H9 (cell line): ENCODE results near the gene TMEM236. TPM values are rescaled to one million over a fixed set of nuclear protein-coding genes. Genes with fewer than 3 reads are reported as not detected.

Experiments
- DNase-seq: peaks from one replicate; pipeline ENCODE4 v3.0.0-alpha.2; 2017
- H2AFZ ChIP-seq: one replicate; pipeline ENCODE4 v1.6.1; 2013; ENCODE audit warnings: mild to moderate bottlenecking, low read length, control low read depth, moderate library complexity
- H2AK5ac ChIP-seq: 2 replicates; pipeline ENCODE4 v1.6.1; 2013; ENCODE audit warnings: low read length, control low read depth, mixed read lengths; ENCODE audit not compliant: insufficient read length
- H2BK120ac ChIP-seq: one replicate; pipeline ENCODE4 v1.6.1; 2013; ENCODE audit warnings: low read depth, mild to moderate bottlenecking, low read length, control low read depth, inconsistent platforms; ENCODE audit not compliant: poor library complexity, severe bottlenecking
- H2BK12ac ChIP-seq: 2 replicates; pipeline ENCODE4 v1.6.1; 2013; ENCODE audit warnings: low read length, control low read depth, mixed read lengths, low read depth; ENCODE audit not compliant: insufficient read length
- H2BK15ac ChIP-seq: 2 replicates; pipeline ENCODE4 v1.6.1; 2013; ENCODE audit warnings: low read depth, low read length, control low read depth
- H2BK20ac ChIP-seq: one replicate; pipeline ENCODE4 v1.6.1; 2013; ENCODE audit warnings: low read depth, mild to moderate bottlenecking, low read length, control low read depth, inconsistent platforms; ENCODE audit not compliant: poor library complexity, severe bottlenecking
- H2BK5ac ChIP-seq: 2 replicates; pipeline ENCODE4 v1.6.1; 2013; ENCODE audit warnings: low read length, control low read depth, mixed read lengths; ENCODE audit not compliant: insufficient read length
- H3K14ac ChIP-seq: 2 replicates; pipeline ENCODE4 v1.6.1; 2013; ENCODE audit warnings: low read length, control low read depth; ENCODE audit not compliant: insufficient read depth
- H3K18ac ChIP-seq: 2 replicates; pipeline ENCODE4 v1.6.1; 2013; ENCODE audit warnings: low read depth, mild to moderate bottlenecking, mixed read lengths, low read length, control low read depth; ENCODE audit not compliant: insufficient read length
- H3K23ac ChIP-seq: 2 replicates; pipeline ENCODE4 v1.6.1; 2013; ENCODE audit warnings: low read length, control low read depth, mixed read lengths, low read depth; ENCODE audit not compliant: insufficient read length
- H3K23me2 ChIP-seq: 2 replicates; pipeline ENCODE4 v1.6.1; 2013; ENCODE audit warnings: low read depth, mild to moderate bottlenecking, mixed read lengths, low read length, control low read depth; ENCODE audit not compliant: insufficient read length, poor library complexity, severe bottlenecking
- H3K27ac ChIP-seq: 2 replicates; pipeline ENCODE4 v1.5.1; 2013; ENCODE audit warnings: low read length, control low read depth, mixed read lengths, low read depth; ENCODE audit not compliant: insufficient read length
- H3K27me3 ChIP-seq: 2 replicates; pipeline ENCODE4 v1.6.1; 2013; ENCODE audit warnings: low read length, control low read depth, inconsistent platforms; ENCODE audit not compliant: insufficient read depth
- H3K4ac ChIP-seq: 2 replicates; pipeline ENCODE4 v1.6.1; 2013; ENCODE audit warnings: low read depth, mild to moderate bottlenecking, control low read depth, inconsistent platforms, low read length, moderate library complexity
- H3K4me1 ChIP-seq: 2 replicates; pipeline ENCODE4 v1.6.1; 2013; ENCODE audit warnings: low read length, control low read depth, inconsistent platforms; ENCODE audit not compliant: insufficient read depth
- H3K4me2 ChIP-seq: 2 replicates; pipeline ENCODE4 v1.6.1; 2013; ENCODE audit warnings: low read length, control low read depth, mixed read lengths; ENCODE audit not compliant: insufficient read length, insufficient read depth
- H3K56ac ChIP-seq: 2 replicates; pipeline ENCODE4 v1.6.1; 2013; ENCODE audit warnings: low read depth, mild to moderate bottlenecking, mixed read lengths, low read length, control low read depth; ENCODE audit not compliant: insufficient read length
- H3K79me1 ChIP-seq: 2 replicates; pipeline ENCODE4 v1.6.1; 2013; ENCODE audit warnings: low read depth, mild to moderate bottlenecking, moderate library complexity, low read length, control low read depth, inconsistent platforms; ENCODE audit not compliant: insufficient read depth, poor library complexity, severe bottlenecking
- H3K79me2 ChIP-seq: 2 replicates; pipeline ENCODE4 v1.6.1; 2013; ENCODE audit warnings: low read length, control low read depth, inconsistent platforms; ENCODE audit not compliant: insufficient read depth
- H3K9ac ChIP-seq: 2 replicates; pipeline ENCODE4 v1.6.1; 2013; ENCODE audit warnings: low read length, control low read depth, mixed read lengths; ENCODE audit not compliant: insufficient read length; ENCODE audit errors: extremely low read depth
- H3K9me3 ChIP-seq: one replicate; pipeline ENCODE4 v1.6.1; 2013; ENCODE audit warnings: low read depth, low read length, inconsistent platforms; ENCODE audit not compliant: control insufficient read depth
- H3T11ph ChIP-seq: one replicate; pipeline ENCODE4 v1.6.1; 2013; ENCODE audit warnings: mild to moderate bottlenecking, low read length, control low read depth, inconsistent platforms
- H4K20me1 ChIP-seq: one replicate; pipeline ENCODE4 v1.6.1; 2013; ENCODE audit not compliant: control insufficient read depth, insufficient read length, insufficient read depth
- H4K5ac ChIP-seq: 2 replicates; pipeline ENCODE4 v1.6.1; 2013; ENCODE audit warnings: low read depth, mild to moderate bottlenecking, mixed read lengths, low read length, control low read depth; ENCODE audit not compliant: insufficient read length
- H4K8ac ChIP-seq: replicated peaks from 2 replicates; pipeline ENCODE4 v1.6.1; 2013; ENCODE audit warnings: low read length, control low read depth, mixed read lengths, low read depth; ENCODE audit not compliant: insufficient read length
- H4K91ac ChIP-seq: 2 replicates; pipeline ENCODE4 v1.6.1; 2013; ENCODE audit warnings: low read depth, mild to moderate bottlenecking, moderate library complexity, mixed read lengths, low read length, control low read depth; ENCODE audit not compliant: insufficient read length
- H3K27ac Mint-ChIP-seq, 3 experiments: 2 replicates in 2 of 3; 3 replicates in 1 of 3; pipeline ENCODE4 v1.8.0; 2020 to 2021; ENCODE audit warnings: mixed read lengths in 3 of 3, mild to moderate bottlenecking in 1 of 3, moderate library complexity in 1 of 3
- H3K27me3 Mint-ChIP-seq: 2 replicates; pipeline ENCODE4 v1.8.0; 2021; ENCODE audit warnings: low read depth, mild to moderate bottlenecking, moderate library complexity, mixed read lengths
- H3K36me3 Mint-ChIP-seq, 3 experiments: 2 replicates in 2 of 3; 3 replicates in 1 of 3; pipeline ENCODE4 v1.8.0; 2020 to 2021; ENCODE audit warnings: low read depth in 3 of 3, mixed read lengths in 3 of 3; ENCODE audit not compliant: insufficient read depth in 1 of 3
- H3K4me1 Mint-ChIP-seq, 2 experiments: 2 replicates each; pipeline ENCODE4 v1.8.0; 2020; ENCODE audit warnings: mixed read lengths in 2 of 2
- H3K4me3 Mint-ChIP-seq, 2 experiments: 2 replicates in 1 of 2; 3 replicates in 1 of 2; pipeline ENCODE4 v1.8.0; 2020 to 2021; ENCODE audit warnings: mild to moderate bottlenecking in 2 of 2, mixed read lengths in 2 of 2, moderate library complexity in 1 of 2
- H3K9me3 Mint-ChIP-seq, 2 experiments: 2 replicates in 1 of 2; 3 replicates in 1 of 2; pipeline ENCODE4 v1.8.0; 2020; ENCODE audit warnings: mild to moderate bottlenecking in 2 of 2, mixed read lengths in 2 of 2, moderate library complexity in 1 of 2
- WGBS: extraction: QIAGEN DNeasy Blood & Tissue Kit; methylation state at CpG from one replicate; pipeline ENCODE4 v1.1.7; 2013; ENCODE audit warnings: missing lambda C conversion rate, low lambda C conversion rate, mixed read lengths; ENCODE audit not compliant: insufficient read length; ENCODE audit errors: extremely low coverage; 5-methylcytosine and 5-hydroxymethylcytosine counted together
- total RNA-seq: library from RNA; stranded (reverse); gene quantifications from 2 replicates; pipeline ENCODE4 v1.2.1, GENCODE V29; 2021
- TF ChIP-seq, protein P1 (sequence below): fragments of 200-600 bp; sonication (generic); conservative IDR thresholded peaks from 3 replicates; pipeline ENCODE4 v1.8.0; 2021; ENCODE audit warnings: antibody characterized with exemption, mild to moderate bottlenecking

The TMEM236 gene
- total RNA-seq, 1 experiment from 2014 or later: not detected

DNA sequence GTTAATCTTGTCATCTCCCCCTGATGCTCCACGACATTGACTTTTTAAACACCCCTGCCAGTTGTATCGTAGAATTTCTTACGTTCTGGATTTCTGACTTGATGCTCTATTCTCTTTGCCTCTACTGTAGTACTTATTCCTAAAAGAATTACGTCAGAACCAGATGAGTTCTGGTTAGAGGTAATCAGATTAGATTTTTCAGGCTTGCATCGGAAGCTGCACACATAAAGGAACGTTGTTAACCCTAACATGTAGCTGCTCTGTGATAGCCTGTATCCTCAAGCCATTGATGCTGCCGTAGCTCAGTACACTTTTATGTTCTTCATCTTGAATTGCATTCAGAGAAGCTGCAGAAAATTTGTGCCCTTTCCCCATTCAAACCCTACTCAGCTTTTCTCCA, 26.3 kb upstream of the TMEM236 start:
- no peak overlapping the region for H2AFZ ChIP-seq
- H3K27me3 ChIP-seq: no peaks in the 10 kb centered on the region
- no peaks in the 10 kb centered on the region for H3K9me3 ChIP-seq
- no peak overlapping the region for H2BK20ac ChIP-seq
- no peak overlapping the region for H2BK5ac ChIP-seq
- H3K56ac ChIP-seq: no peak overlapping the region
- H2BK15ac ChIP-seq: no peak overlapping the region
- no peaks in the 10 kb centered on the region for H3K4me1 Mint-ChIP-seq
- H3K18ac ChIP-seq: no peak overlapping the region
- peaks cover 13 to 15% of the 10 kb centered on the region in 2 experiments for H3K9me3 Mint-ChIP-seq
- H4K8ac ChIP-seq: no peak overlapping the region
- H3K4me2 ChIP-seq: no peak overlapping the region
- no peak overlapping the region for H2BK12ac ChIP-seq
- H3K14ac ChIP-seq: no peak overlapping the region
- no peaks in the 10 kb centered on the region for H3K27me3 Mint-ChIP-seq
- no peak overlapping the region for H3K23ac ChIP-seq
- DNase-seq: no peak
- H2BK120ac ChIP-seq: no peak overlapping the region
- H3K9ac ChIP-seq: no peak overlapping the region
- H2AK5ac ChIP-seq: no peak overlapping the region
- no peak overlapping the region for H4K5ac ChIP-seq
- no peaks in the 10 kb centered on the region for H3K23me2 ChIP-seq
- no peaks in the 10 kb centered on the region for H3K79me1 ChIP-seq
- H4K91ac ChIP-seq: no peak overlapping the region
- H4K20me1 ChIP-seq: no peaks in the 10 kb centered on the region
- H3T11ph ChIP-seq: no peak overlapping the region
- no peaks in the 10 kb centered on the region for H3K79me2 ChIP-seq
- no CpG with 5 or more reads among the region's 7 CpGs for WGBS
- no peak overlapping the region for H3K4me3 Mint-ChIP-seq
- H3K27ac ChIP-seq: no peak overlapping the region
- TF ChIP-seq, protein P1, sequence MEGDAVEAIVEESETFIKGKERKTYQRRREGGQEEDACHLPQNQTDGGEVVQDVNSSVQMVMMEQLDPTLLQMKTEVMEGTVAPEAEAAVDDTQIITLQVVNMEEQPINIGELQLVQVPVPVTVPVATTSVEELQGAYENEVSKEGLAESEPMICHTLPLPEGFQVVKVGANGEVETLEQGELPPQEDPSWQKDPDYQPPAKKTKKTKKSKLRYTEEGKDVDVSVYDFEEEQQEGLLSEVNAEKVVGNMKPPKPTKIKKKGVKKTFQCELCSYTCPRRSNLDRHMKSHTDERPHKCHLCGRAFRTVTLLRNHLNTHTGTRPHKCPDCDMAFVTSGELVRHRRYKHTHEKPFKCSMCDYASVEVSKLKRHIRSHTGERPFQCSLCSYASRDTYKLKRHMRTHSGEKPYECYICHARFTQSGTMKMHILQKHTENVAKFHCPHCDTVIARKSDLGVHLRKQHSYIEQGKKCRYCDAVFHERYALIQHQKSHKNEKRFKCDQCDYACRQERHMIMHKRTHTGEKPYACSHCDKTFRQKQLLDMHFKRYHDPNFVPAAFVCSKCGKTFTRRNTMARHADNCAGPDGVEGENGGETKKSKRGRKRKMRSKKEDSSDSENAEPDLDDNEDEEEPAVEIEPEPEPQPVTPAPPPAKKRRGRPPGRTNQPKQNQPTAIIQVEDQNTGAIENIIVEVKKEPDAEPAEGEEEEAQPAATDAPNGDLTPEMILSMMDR: no peak
- no peak overlapping the region for H3K27ac Mint-ChIP-seq
- H3K36me3 Mint-ChIP-seq: peaks cover 19 to 24% (median 21%) of the 10 kb centered on the region in 3 experiments
- no peak overlapping the region for H3K4ac ChIP-seq
- no peaks in the 10 kb centered on the region for H3K4me1 ChIP-seq
